ENCODE results near the gene SLFNL1. TPM values are rescaled to one million over a fixed set of nuclear protein-coding genes. Genes with fewer than 3 reads are reported as not detected.
A peak's percentile ranks its signal among the peaks of the same experiment; 100 is the strongest.

SLFNL1 gene
- total RNA-seq, 4 donors from 2014 or later: 0.20 to 2.4 (median 0.63) TPM

DNA sequence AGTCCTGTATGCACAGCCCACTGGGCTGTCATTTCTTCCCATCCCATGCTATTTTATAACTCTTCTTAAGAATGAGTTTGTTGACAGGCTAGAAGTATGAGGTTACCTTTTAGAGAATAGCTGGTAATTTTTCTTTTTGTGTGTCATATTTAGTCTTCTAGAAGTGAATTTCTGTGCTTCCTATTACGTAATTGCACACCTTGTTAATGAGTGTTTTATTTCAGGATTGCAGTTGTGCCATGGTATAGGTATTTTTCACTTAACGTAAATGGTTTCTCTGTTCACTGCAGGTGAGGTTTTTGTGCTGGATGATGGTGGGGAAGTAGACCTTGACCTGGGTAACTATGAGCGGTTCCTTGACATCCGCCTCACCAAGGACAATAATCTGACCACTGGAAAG, 37.0 kb downstream of the SLFNL1 start:
- no peaks in the 10 kb centered on the region for H3K9me3 ChIP-seq
- TF ChIP-seq EP300 (IDR thresholded peaks at IDR 0.05) (no peak), POLR2A (IDR thresholded peaks at IDR 0.05) (no peak)
- TF ChIP-seq, protein P1, sequence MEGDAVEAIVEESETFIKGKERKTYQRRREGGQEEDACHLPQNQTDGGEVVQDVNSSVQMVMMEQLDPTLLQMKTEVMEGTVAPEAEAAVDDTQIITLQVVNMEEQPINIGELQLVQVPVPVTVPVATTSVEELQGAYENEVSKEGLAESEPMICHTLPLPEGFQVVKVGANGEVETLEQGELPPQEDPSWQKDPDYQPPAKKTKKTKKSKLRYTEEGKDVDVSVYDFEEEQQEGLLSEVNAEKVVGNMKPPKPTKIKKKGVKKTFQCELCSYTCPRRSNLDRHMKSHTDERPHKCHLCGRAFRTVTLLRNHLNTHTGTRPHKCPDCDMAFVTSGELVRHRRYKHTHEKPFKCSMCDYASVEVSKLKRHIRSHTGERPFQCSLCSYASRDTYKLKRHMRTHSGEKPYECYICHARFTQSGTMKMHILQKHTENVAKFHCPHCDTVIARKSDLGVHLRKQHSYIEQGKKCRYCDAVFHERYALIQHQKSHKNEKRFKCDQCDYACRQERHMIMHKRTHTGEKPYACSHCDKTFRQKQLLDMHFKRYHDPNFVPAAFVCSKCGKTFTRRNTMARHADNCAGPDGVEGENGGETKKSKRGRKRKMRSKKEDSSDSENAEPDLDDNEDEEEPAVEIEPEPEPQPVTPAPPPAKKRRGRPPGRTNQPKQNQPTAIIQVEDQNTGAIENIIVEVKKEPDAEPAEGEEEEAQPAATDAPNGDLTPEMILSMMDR (IDR thresholded peaks at IDR 0.05): no peak
- H3K4me1 ChIP-seq: peaks cover 0 to 59% (median 15%) of the 10 kb centered on the region in 4 donors
- H3K4me3 ChIP-seq: no peak overlapping the region
- DNase-seq (ENCODE audit: low spot score in 2 of 2): no peak
- H3K27ac ChIP-seq: peak overlapping the region in 1 of 4 donors; percentile 36
- WGBS, 2 donors: 94% methylated on average over 4 of the region's 4 CpGs
- H3K36me3 ChIP-seq: peaks cover 0 to 53% (median 0%) of the 10 kb centered on the region in 3 donors
- no peaks in the 10 kb centered on the region for H3K27me3 ChIP-seq

DNA sequence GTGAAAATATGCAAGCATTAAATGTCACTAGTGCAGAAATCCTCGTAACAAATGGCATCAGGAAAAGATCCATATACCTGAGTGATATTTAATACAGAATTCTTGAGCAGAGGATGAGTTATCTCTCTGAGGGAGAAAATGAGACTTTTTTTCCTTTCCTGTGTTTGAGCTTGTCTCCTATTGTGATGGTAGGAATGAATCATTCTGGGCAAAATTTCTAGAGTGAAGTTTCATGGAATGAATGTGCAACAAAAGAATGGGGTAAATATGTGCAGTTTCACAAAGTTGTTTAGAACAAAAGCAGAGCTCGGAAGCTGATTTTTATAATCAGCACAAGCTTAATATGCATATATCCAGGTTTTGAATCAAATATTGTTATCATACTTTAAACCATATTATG, 37.5 kb downstream of the SLFNL1 start:
- TF ChIP-seq EP300 (IDR thresholded peaks at IDR 0.05) (no peak), POLR2A (IDR thresholded peaks at IDR 0.05) (no peak)
- TF ChIP-seq, protein P1 (IDR thresholded peaks at IDR 0.05): no peak
- DNase-seq (ENCODE audit: low spot score in 2 of 2): no peak
- Histone ChIP-seq H3K27ac (no peak overlapping the region), H3K36me3 (peaks cover 0 to 49% (median 0%) of the 10 kb centered on the region in 3 donors), H3K4me1 (peaks cover 0 to 63% (median 15%) of the 10 kb centered on the region in 4 donors), H3K27me3 (no peaks in the 10 kb centered on the region), H3K9me3 (no peaks in the 10 kb centered on the region), H3K4me3 (no peak overlapping the region)
- WGBS, 2 donors: 73 to 85% methylated on average over 2 of the region's 2 CpGs

DNA sequence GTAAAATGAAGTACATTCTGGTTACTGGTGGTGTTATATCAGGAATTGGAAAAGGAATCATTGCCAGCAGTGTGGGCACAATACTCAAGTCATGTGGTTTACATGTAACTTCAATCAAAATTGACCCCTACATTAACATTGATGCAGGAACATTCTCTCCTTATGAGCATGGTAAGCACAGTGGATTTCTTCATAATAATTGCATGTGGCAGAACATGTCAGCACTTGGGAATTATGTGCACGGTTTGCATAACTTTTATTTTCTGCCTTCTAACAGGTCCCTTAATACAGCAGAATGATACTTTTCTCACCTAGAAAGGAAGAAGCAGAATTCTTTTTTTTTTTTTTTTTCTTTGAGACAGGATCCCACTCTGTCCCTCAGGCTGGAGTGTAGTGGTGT, 38.2 kb downstream of the SLFNL1 start:
- no peak for DNase-seq (ENCODE audit: low spot score in 2 of 2)
- Histone ChIP-seq H3K4me3 (no peak overlapping the region), H3K4me1 (peaks cover 0 to 65% (median 15%) of the 10 kb centered on the region in 4 donors), H3K9me3 (no peaks in the 10 kb centered on the region), H3K36me3 (peaks cover 0 to 41% (median 0%) of the 10 kb centered on the region in 3 donors), H3K27me3 (no peaks in the 10 kb centered on the region), H3K27ac (peak overlapping the region in 2 of 4 donors; percentile 71 to 94)
- 63 to 74% methylated on average over 1 of the region's 1 CpG for WGBS, 2 donors
- no peak for TF ChIP-seq POLR2A (IDR thresholded peaks at IDR 0.05)
- peak in 1 of 2 donors; percentile 63 for TF ChIP-seq EP300 (IDR thresholded peaks at IDR 0.05)

DNA sequence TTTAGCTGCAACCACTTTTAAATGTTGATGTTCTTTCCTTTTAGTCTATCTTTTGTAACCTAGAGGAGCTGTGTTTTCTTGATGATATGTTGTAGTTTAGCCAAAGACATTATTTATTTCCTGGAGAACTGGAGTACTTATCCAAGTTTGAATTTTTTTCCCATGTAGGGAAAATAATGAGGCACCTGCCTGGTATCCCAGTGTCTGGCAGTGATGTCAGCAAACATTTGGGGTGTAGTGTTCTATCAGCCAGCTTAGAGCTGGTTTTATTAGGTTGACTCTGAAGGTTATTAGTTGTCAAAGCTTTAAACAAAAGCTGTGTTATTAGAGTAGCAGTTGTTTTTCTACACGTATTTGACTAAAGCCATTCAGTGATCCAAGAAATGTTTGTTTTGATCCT, 38.8 kb downstream of the SLFNL1 start:
- WGBS, 2 donors: 33 to 36% methylated on average over 1 of the region's 1 CpG
- no peak overlapping the region for H3K4me3 ChIP-seq
- peak overlapping the region in 2 of 4 donors; percentile 76 to 94 for H3K27ac ChIP-seq
- no peaks in the 10 kb centered on the region for H3K9me3 ChIP-seq
- peaks cover 0 to 65% (median 15%) of the 10 kb centered on the region in 4 donors for H3K4me1 ChIP-seq
- peaks cover 0 to 37% (median 0%) of the 10 kb centered on the region in 3 donors for H3K36me3 ChIP-seq
- DNase-seq (ENCODE audit: low spot score in 2 of 2): no peak
- TF ChIP-seq POLR2A (IDR thresholded peaks at IDR 0.05): no peak
- TF ChIP-seq EP300 (IDR thresholded peaks at IDR 0.05): no peak
- TF ChIP-seq, protein P1 (IDR thresholded peaks at IDR 0.05): no peak
- no peaks in the 10 kb centered on the region for H3K27me3 ChIP-seq

DNA sequence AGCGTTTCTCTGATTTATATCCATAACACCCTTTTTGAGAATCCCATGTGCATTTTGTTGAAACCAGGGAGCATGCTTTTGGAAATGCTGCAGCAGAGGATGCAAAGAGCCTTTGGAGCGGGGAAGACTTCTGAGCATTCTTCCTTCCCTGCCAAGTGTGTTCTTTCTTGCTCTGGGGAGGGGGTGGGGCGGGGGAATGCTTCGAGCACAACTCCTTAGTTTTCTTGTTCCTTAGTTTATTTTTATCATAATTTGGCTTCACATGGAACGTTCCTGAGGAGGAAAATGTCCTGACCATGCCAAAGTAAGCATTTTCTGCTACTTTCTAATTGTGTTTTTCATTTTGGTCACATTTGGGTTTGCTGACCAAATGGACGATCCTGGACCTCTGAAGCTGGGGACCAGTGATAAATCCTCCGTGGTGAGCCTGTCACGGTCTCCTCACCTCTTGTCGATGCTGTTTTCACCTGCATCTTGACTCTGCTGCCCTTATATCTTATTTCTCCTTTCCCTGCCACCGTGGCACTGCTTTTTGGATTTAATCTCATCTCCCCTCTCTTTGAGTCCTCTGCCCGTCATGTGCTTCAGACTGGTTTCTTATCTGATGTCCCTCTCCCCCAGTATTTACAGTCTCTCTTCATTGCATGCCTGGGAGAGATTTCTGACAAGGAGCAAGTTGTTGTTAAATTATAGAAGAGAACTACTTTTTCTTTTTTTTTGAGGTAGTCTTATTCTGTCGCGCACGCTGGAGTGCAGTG, 39.7 kb downstream of the SLFNL1 start:
- TF ChIP-seq EP300 (IDR thresholded peaks at IDR 0.05): no peak
- TF ChIP-seq, protein P1 (IDR thresholded peaks at IDR 0.05): no peak
- TF ChIP-seq POLR2A (IDR thresholded peaks at IDR 0.05): no peak
- H3K4me3 ChIP-seq: peak overlapping the region in 1 of 4 donors; percentile 12
- peaks cover 0 to 29% (median 0%) of the 10 kb centered on the region in 3 donors for H3K36me3 ChIP-seq
- H3K9me3 ChIP-seq: no peaks in the 10 kb centered on the region
- peaks cover 0 to 65% (median 15%) of the 10 kb centered on the region in 4 donors for H3K4me1 ChIP-seq
- DNase-seq (ENCODE audit: low spot score in 2 of 2): peak in 1 of 2 donors; percentile 10
- H3K27me3 ChIP-seq: no peaks in the 10 kb centered on the region
- WGBS, 2 donors: 45 to 48% methylated on average over 14 of the region's 14 CpGs
- H3K27ac ChIP-seq: peak overlapping the region in 2 of 4 donors; percentile 76 to 94

Data from tibial nerve (tissue), 4 donors.